ENCODE results near the gene NUAK1.

DNA sequence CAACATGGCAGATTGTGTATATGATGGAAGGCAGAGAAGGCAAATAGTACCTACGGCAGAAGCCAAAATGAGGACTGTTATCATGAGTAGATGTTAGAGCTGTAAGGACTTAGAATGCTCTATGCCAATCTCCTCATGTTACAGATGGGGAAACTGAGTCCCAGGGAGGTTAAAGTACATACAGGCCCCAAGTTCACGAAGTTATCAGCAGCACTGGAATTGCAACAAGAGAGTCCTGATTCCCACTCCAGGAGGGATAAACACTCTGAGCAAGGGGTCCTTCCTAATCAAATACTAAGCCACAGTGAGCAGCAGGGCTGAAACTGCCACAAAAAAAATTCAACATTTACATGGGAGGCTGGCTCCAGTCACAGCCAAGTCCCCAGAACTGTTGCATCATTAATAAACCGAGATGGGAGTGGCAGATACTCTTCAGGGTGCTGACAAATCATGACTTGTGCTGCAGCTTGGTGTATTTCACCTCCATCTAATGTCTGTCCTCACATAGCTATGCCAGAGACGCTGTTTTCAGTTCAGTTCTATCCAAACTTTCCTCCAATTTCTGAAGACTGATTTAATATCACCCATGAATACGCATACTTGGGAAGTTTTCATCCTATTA, 24.2 kb downstream of the NUAK1 start:
- TF ChIP-seq, protein P1, sequence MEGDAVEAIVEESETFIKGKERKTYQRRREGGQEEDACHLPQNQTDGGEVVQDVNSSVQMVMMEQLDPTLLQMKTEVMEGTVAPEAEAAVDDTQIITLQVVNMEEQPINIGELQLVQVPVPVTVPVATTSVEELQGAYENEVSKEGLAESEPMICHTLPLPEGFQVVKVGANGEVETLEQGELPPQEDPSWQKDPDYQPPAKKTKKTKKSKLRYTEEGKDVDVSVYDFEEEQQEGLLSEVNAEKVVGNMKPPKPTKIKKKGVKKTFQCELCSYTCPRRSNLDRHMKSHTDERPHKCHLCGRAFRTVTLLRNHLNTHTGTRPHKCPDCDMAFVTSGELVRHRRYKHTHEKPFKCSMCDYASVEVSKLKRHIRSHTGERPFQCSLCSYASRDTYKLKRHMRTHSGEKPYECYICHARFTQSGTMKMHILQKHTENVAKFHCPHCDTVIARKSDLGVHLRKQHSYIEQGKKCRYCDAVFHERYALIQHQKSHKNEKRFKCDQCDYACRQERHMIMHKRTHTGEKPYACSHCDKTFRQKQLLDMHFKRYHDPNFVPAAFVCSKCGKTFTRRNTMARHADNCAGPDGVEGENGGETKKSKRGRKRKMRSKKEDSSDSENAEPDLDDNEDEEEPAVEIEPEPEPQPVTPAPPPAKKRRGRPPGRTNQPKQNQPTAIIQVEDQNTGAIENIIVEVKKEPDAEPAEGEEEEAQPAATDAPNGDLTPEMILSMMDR (IDR thresholded peaks at IDR 0.05 in 2 of 3, conservative IDR thresholded peaks at IDR 0.05 in 1 of 3; ENCODE audit: borderline replicate concordance in 1 of 3, insufficient read depth in 1 of 3, low read depth in 2 of 3, low read length in 2 of 3): no peak
- no peak for TF ChIP-seq POLR2AphosphoS5 (IDR thresholded peaks at IDR 0.05; ENCODE audit: low read depth, low read length)
- no peak for TF ChIP-seq EZH2phosphoT487 (IDR thresholded peaks at IDR 0.05; ENCODE audit: borderline replicate concordance)
- TF ChIP-seq, protein P2, sequence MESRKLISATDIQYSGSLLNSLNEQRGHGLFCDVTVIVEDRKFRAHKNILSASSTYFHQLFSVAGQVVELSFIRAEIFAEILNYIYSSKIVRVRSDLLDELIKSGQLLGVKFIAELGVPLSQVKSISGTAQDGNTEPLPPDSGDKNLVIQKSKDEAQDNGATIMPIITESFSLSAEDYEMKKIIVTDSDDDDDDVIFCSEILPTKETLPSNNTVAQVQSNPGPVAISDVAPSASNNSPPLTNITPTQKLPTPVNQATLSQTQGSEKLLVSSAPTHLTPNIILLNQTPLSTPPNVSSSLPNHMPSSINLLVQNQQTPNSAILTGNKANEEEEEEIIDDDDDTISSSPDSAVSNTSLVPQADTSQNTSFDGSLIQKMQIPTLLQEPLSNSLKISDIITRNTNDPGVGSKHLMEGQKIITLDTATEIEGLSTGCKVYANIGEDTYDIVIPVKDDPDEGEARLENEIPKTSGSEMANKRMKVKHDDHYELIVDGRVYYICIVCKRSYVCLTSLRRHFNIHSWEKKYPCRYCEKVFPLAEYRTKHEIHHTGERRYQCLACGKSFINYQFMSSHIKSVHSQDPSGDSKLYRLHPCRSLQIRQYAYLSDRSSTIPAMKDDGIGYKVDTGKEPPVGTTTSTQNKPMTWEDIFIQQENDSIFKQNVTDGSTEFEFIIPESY (IDR thresholded peaks at IDR 0.05; ENCODE audit: extremely low read depth, insufficient replicate concordance, low read length): no peak
- TF ChIP-seq, protein P3, sequence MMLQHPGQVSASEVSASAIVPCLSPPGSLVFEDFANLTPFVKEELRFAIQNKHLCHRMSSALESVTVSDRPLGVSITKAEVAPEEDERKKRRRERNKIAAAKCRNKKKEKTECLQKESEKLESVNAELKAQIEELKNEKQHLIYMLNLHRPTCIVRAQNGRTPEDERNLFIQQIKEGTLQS (IDR thresholded peaks at IDR 0.05): no peak
- no peak for TF ChIP-seq ZNF274 (IDR thresholded peaks at IDR 0.05; ENCODE audit: low read depth, low read length)
- TF ChIP-seq, protein P4, sequence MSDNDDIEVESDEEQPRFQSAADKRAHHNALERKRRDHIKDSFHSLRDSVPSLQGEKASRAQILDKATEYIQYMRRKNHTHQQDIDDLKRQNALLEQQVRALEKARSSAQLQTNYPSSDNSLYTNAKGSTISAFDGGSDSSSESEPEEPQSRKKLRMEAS (IDR thresholded peaks at IDR 0.05): no peak
- no peak for TF ChIP-seq POLR2A (IDR thresholded peaks at IDR 0.05; ENCODE audit: borderline replicate concordance, extremely low read depth, insufficient read depth, insufficient read length)
- TF ChIP-seq EGR1 (IDR thresholded peaks at IDR 0.05; ENCODE audit: low read depth): no peak
- TF ChIP-seq JUND (IDR thresholded peaks at IDR 0.05): no peak
- TF ChIP-seq SP1 (IDR thresholded peaks at IDR 0.05; ENCODE audit: low read depth): no peak
- TF ChIP-seq CBX3 (IDR thresholded peaks at IDR 0.05; ENCODE audit: low read depth): no peak
- TF ChIP-seq FOSL1 (IDR thresholded peaks at IDR 0.05; ENCODE audit: low read depth): no peak

Measured in HCT116 (cell line).